ENCODE measurements around the gene SHMT1. TPM values are rescaled to one million over a fixed set of nuclear protein-coding genes. Genes with fewer than 3 reads are reported as not detected.

The SHMT1 gene
- total RNA-seq, 1 donor from 2014 or later, result 11.1 TPM

DNA sequence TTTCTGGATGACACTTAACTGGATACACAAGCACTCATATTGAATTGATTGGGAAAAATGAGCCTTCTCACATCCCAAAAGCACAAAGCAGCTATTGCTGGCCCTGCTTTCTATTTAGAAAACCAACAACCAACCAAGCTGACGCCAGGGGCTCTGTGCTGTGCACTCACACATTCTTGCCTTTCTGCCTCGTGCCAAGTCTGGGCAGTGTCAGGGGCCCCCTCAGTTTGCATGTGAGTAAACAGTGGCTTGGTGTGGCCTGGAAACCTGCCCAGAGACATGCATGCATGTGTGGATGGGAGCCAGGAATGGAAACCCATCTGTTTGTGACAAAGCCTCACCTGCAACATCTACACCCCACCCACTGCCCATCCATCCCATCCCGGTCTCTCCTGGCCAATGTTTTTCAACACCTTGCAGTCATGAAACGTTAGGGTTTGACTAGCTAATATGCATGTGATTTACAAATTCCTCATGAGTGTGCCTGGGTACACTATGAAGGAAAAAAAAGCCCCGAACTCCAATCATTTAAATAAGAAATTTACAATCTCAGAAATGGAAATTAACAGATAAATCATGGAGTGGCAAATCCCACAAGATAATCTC lies 82.5 kb downstream of the SHMT1 start:
- DNase-seq, result no peak

DNA sequence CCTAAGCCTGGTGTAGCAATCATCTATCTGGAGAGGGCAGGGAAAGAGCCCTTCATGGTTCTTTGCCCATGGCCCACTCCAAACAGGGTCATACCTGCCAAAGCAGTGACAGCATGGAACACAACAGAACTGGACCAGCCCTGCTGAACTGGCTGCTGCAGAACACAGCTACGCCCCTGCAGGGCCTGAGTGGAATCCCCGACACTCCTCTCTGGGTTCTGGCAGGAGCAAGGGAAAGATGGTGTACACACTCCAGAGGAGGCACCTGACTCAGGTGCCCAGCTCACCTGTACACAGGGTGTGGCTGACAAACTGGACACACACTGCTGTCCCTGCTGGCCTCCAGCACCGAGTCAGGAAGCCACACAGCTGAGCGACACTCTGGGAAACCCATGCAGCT lies 83.1 kb downstream of the SHMT1 start:
- DNase-seq, result no peak

DNA sequence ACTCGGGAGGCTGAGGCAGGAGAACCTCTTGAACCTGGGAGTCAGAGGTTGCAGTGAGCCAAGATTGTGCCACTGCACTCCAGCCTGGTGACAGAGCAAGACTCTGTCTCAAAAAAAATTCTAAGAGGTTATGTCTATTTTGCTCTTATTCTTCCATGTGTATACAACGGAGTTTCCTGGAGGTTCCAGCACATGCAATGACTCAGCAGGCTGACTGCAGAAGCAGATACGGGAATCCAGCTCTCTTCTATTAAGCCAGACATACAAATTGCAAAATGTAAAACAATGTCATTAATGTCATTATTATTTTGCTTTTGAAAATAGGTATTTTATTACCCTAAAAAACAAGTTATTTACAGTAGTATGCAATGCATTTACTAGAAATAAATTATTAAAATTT lies 84.5 kb downstream of the SHMT1 start:
- DNase-seq, result peak; percentile 32

Other genes starting within 250 kb of the SHMT1 start
- gene ALKBH5, start 179.7 kb downstream of the SHMT1 start, total RNA-seq, result 95.1 and 104 TPM in 2 replicates
- gene LLGL1, start 137.9 kb downstream of the SHMT1 start, total RNA-seq, result 27.9 and 40.0 TPM in 2 replicates
- 409 and 588 TPM in 2 replicates for gene FLII, start 104.8 kb downstream of the SHMT1 start, total RNA-seq
- 22.4 and 22.6 TPM in 2 replicates for gene MIEF2, start 102.9 kb downstream of the SHMT1 start, total RNA-seq
- gene TOP3A, start 48.6 kb downstream of the SHMT1 start, total RNA-seq, result 26.8 and 47.0 TPM in 2 replicates
- 18.7 and 28.8 TPM in 2 replicates for gene SMCR8, start 48.3 kb downstream of the SHMT1 start, total RNA-seq
- gene EVPLL, start 14.2 kb upstream of the SHMT1 start, total RNA-seq, result not detected in 2 replicates
- not detected in 2 replicates for gene LGALS9C, start 113.2 kb upstream of the SHMT1 start, total RNA-seq